Measurements from ENCODE around the gene PCDHA8.
"Not testable (repeated sequence)": the region's sequence is repeated elsewhere in the genome, so short reads cannot be mapped to it uniquely, and the experiment has no call there.

Gene PCDHA8

GRCh38 chr5:140875085-140876065 lies 34.4 kb downstream of the PCDHA8 start, which contains the start of gene PCDHA12:
PCDHA12 (plus strand) TSS chr5:140875308; CDS start chr5:140875473, 165 bp downstream.
- peak; percentile 3 for DNase-seq

GRCh38 chr5:140876541-140877261 lies 35.7 kb downstream of the PCDHA8 start:
- DNase-seq: not testable (repeated sequence)

GRCh38 chr5:140877262-140877581 lies 36.2 kb downstream of the PCDHA8 start:
- DNase-seq: no peak

- peak; percentile 31 for DNase-seq
These were observed 41.1 kb downstream of the PCDHA8 start, which contains the start of gene PCDHA13 for GRCh38 chr5:140881889-140882590. PCDHA13 (plus strand) TSS chr5:140882124; CDS start chr5:140882269, 145 bp downstream.

- DNase-seq: peak; percentile 11
These were observed 41.6 kb downstream of the PCDHA8 start for GRCh38 chr5:140882591-140882899.

GRCh38 chr5:140883373-140883772 lies 42.4 kb downstream of the PCDHA8 start:
- no peak for DNase-seq

GRCh38 chr5:140883927-140884697 lies 43.1 kb downstream of the PCDHA8 start:
- no peak for DNase-seq
